ENCODE data around the gene TMSB4X. TPM values are rescaled to one million over a fixed set of nuclear protein-coding genes. Genes with fewer than 3 reads are reported as not detected.
"Not testable (repeated sequence)": the region's sequence is repeated elsewhere in the genome, so short reads cannot be mapped to it uniquely, and the experiment has no call there.

Gene TMSB4X
- polyA plus RNA-seq, 1 donor = 2,768 TPM

DNA sequence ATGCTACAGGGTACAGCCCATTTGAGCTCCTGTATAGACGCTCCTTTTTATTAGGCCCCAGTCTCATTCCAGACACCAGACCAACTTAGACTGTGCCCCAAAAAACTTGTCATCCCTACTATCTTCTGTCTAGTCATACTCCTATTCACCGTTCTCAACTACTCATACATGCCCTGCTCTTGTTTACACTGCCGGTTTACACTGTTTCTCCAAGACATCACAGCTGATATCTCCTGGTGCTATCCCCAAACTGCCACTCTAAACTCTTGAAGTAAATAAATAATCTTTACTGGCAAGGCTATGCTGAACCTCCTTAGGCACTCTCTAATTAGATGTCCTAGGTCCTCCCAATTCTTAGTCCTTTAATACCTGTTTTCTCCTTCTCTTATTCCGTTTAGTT is 30.5 kb upstream of the TMSB4X start:
- not testable (repeated sequence) for H3K36me3 ChIP-seq (ENCODE audit: control insufficient read depth, insufficient read depth, low read length); H3K9me3 ChIP-seq (ENCODE audit: control insufficient read depth, low read depth, low read length); DNase-seq; H3K27ac ChIP-seq (ENCODE audit: low read length); H3K4me3 ChIP-seq (ENCODE audit: low read length); H3K27me3 ChIP-seq (ENCODE audit: control insufficient read depth, insufficient read depth, low read length)
- no CpG with 5 or more reads among the region's 4 CpGs for WGBS (ENCODE audit: insufficient coverage, low lambda C conversion rate)
- H3K4me1 ChIP-seq (ENCODE audit: control insufficient read depth, insufficient read depth, low read length) = peaks cover 10% of the 10 kb centered on the region

- peaks cover 18% of the 10 kb centered on the region for H3K4me1 ChIP-seq (ENCODE audit: control insufficient read depth, insufficient read depth, low read length)
- WGBS (ENCODE audit: insufficient coverage, low lambda C conversion rate) = no CpG with 5 or more reads among the region's 4 CpGs
Observed at GRCh38 chrX:12945494-12945893, 29.4 kb upstream of the TMSB4X start.

DNA sequence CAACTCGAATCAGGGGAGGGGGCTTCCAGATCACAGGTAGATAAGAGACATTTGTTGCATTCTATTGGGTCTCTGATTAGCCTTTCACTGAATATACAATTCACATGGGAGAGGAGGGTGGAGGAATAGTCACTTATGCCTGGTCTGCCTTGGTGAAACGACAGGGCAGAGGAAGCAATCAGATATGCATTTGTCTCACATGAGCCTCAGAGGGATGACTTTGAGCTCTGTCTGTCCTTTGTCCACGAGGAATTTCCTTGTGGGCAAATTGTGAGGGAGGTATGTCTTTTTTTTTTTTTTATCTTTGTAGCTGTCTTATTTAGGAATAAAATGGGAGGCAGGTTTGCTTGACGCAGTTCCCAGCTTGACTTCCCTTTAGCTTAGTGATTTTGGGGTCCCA is 28.5 kb upstream of the TMSB4X start:
- WGBS (ENCODE audit: insufficient coverage, low lambda C conversion rate) = no CpG with 5 or more reads among the region's 4 CpGs
- Histone ChIP-seq H3K27me3 (ENCODE audit: control insufficient read depth, insufficient read depth, low read length) (no peaks in the 10 kb centered on the region), H3K4me3 (ENCODE audit: low read length) (no peak overlapping the region), H3K9me3 (ENCODE audit: control insufficient read depth, low read depth, low read length) (no peaks in the 10 kb centered on the region), H3K36me3 (ENCODE audit: control insufficient read depth, insufficient read depth, low read length) (no peaks in the 10 kb centered on the region), H3K27ac (ENCODE audit: low read length) (no peak overlapping the region), H3K4me1 (ENCODE audit: control insufficient read depth, insufficient read depth, low read length) (peaks cover 20% of the 10 kb centered on the region)
- DNase-seq = no peak

More at GRCh38 chrX:12945494-12945893, 29.4 kb upstream of the TMSB4X start:
- H3K36me3 ChIP-seq (ENCODE audit: control insufficient read depth, insufficient read depth, low read length) = no peaks in the 10 kb centered on the region
- H3K4me3 ChIP-seq (ENCODE audit: low read length) = no peak overlapping the region
- no peak overlapping the region for H3K27ac ChIP-seq (ENCODE audit: low read length)
- no peaks in the 10 kb centered on the region for H3K9me3 ChIP-seq (ENCODE audit: control insufficient read depth, low read depth, low read length)
- H3K27me3 ChIP-seq (ENCODE audit: control insufficient read depth, insufficient read depth, low read length) = no peaks in the 10 kb centered on the region
- DNase-seq = no peak

DNA sequence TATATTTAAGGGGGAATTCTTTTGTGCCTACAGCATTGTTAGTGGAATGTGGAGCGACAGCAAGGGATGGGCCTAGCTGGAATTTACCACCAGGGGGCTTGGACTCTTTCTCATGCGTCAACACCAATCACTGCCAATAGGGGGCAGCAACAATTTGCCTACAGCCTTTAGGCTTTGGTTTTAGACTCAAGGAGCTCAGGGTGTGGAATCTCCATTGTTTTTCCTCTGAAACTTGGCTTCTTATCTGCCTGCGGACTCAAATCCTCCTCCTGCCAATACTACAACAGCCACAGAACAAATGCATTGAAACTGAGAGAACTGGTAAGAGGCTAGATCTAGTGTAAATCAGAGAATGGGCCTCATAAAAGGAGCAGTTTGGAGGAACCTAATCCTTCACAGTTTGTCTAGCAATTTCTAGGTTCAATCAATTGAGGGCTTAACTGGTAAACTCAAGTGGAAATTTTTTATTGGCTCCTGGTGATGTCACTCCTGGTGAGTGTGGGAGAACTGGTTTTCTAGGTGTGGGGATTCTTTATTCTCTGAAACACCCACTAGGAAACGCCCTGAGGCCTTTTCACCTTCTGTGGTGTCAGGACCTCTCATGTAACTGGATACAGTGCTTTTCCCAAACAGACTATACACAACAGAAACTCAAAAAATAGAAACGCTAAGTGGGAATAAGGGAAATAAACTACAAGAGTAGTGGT is 27.9 kb upstream of the TMSB4X start:
- peak; percentile 45 to 68 for DNase-seq
- H3K36me3 ChIP-seq (ENCODE audit: control insufficient read depth, insufficient read depth, low read length) = no peaks in the 10 kb centered on the region
- H3K4me1 ChIP-seq (ENCODE audit: control insufficient read depth, insufficient read depth, low read length) = peaks cover 20% of the 10 kb centered on the region
- 20% methylated on average over 1 of the region's 5 CpGs for WGBS (ENCODE audit: insufficient coverage, low lambda C conversion rate)
- no peaks in the 10 kb centered on the region for H3K9me3 ChIP-seq (ENCODE audit: control insufficient read depth, low read depth, low read length)
- H3K27ac ChIP-seq (ENCODE audit: low read length) = peak overlapping the region; percentile 58
- no peaks in the 10 kb centered on the region for H3K27me3 ChIP-seq (ENCODE audit: control insufficient read depth, insufficient read depth, low read length)
- H3K4me3 ChIP-seq (ENCODE audit: low read length) = no peak overlapping the region

GRCh38 chrX:12947545-12948235 is 27.2 kb upstream of the TMSB4X start:
- H3K36me3 ChIP-seq (ENCODE audit: control insufficient read depth, insufficient read depth, low read length) = no peaks in the 10 kb centered on the region
- no peaks in the 10 kb centered on the region for H3K27me3 ChIP-seq (ENCODE audit: control insufficient read depth, insufficient read depth, low read length)
- peak overlapping the region; percentile 58 for H3K27ac ChIP-seq (ENCODE audit: low read length)
- no peaks in the 10 kb centered on the region for H3K9me3 ChIP-seq (ENCODE audit: control insufficient read depth, low read depth, low read length)
- H3K4me1 ChIP-seq (ENCODE audit: control insufficient read depth, insufficient read depth, low read length) = peaks cover 20% of the 10 kb centered on the region
- H3K4me3 ChIP-seq (ENCODE audit: low read length) = no peak overlapping the region
- no CpG with 5 or more reads among the region's 5 CpGs for WGBS (ENCODE audit: insufficient coverage, low lambda C conversion rate)
- DNase-seq = peak in 1 of 2 donors; percentile 5

- H3K4me3 ChIP-seq (ENCODE audit: low read length) = no peak overlapping the region
- H3K27ac ChIP-seq (ENCODE audit: low read length) = no peak overlapping the region
- H3K36me3 ChIP-seq (ENCODE audit: control insufficient read depth, insufficient read depth, low read length) = no peaks in the 10 kb centered on the region
- no CpG with 5 or more reads among the region's 2 CpGs for WGBS (ENCODE audit: insufficient coverage, low lambda C conversion rate)
- no peaks in the 10 kb centered on the region for H3K27me3 ChIP-seq (ENCODE audit: control insufficient read depth, insufficient read depth, low read length)
- H3K4me1 ChIP-seq (ENCODE audit: control insufficient read depth, insufficient read depth, low read length) = peaks cover 20% of the 10 kb centered on the region
- DNase-seq = peak in 1 of 2 donors; percentile 10
- H3K9me3 ChIP-seq (ENCODE audit: control insufficient read depth, low read depth, low read length) = no peaks in the 10 kb centered on the region
Observed at GRCh38 chrX:12948495-12948894, 26.4 kb upstream of the TMSB4X start.

DNA sequence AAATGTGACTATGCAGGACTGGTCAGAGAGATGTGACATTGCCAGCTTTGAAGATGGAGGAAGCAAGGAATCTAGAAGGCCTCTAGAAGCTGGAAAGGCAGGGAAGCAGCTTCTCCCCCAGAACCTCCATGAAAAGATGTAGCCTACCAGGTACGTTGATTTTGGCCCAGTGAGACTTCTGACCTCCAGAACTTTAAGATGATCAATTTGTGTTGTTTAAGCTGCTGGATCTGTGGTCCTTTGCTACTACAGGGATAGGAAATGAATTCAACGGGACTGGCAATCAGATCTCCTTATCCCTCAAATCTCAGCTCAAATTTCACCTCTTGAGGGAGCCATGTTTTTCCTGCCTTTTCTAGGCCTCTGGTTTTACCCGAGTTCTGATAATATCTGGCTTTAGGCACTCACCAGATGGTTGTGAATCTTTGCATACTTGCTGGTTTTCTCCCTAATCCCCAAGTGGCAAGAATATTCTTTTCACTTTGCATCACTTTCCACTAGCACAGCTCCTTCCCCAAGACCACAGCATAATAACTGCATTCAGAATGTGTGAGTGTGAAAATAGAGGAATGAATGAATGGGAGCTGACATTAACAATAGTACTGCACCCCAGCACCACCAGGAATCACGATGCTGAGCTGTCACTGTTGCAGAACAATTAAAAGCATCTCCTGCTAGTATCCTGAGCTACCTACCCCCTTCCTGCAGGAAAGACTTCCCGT is 25.5 kb upstream of the TMSB4X start:
- DNase-seq = no peak
- no peaks in the 10 kb centered on the region for H3K27me3 ChIP-seq (ENCODE audit: control insufficient read depth, insufficient read depth, low read length)
- WGBS (ENCODE audit: insufficient coverage, low lambda C conversion rate) = no CpG with 5 or more reads among the region's 5 CpGs
- H3K4me1 ChIP-seq (ENCODE audit: control insufficient read depth, insufficient read depth, low read length) = peaks cover 20% of the 10 kb centered on the region
- H3K27ac ChIP-seq (ENCODE audit: low read length) = peak overlapping the region; percentile 62
- H3K4me3 ChIP-seq (ENCODE audit: low read length) = no peak overlapping the region
- H3K36me3 ChIP-seq (ENCODE audit: control insufficient read depth, insufficient read depth, low read length) = no peaks in the 10 kb centered on the region
- H3K9me3 ChIP-seq (ENCODE audit: control insufficient read depth, low read depth, low read length) = no peaks in the 10 kb centered on the region

DNA sequence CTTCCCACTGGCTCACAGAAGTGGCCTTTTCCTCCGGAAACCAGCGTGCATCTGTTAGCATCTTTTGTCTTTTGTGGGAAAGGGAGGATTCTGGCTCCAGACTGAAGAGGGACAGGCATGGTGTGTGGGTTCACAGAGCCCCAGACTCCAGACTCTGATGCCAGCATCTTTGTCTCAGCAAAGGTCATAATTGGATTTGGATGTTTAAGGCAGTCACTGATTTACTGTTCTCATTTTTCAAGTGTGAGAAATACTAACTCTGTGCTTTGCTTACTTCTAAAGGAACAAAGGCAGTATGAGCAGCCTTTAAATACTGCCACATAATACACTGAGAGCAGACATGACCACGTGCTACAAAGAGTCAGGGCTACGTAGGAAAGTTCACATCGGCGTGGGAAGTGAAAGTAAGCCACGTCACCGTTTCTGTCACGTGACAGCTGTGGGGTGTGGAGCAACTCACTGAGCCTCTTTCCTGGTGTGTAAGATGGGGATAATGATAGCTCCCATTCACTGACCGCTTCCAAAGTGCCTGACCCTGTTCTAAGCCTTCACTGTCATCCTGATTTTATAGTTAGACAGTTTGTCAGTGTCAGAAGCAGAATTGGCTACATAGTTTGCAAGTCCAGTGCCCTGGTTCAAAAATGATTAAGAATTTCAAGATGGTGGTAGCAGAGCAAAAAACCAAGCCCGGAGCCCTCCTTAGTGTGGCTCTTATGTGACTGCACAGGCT is 24.8 kb upstream of the TMSB4X start:
- Histone ChIP-seq H3K9me3 (ENCODE audit: control insufficient read depth, low read depth, low read length) (no peaks in the 10 kb centered on the region), H3K36me3 (ENCODE audit: control insufficient read depth, insufficient read depth, low read length) (no peaks in the 10 kb centered on the region), H3K27me3 (ENCODE audit: control insufficient read depth, insufficient read depth, low read length) (no peaks in the 10 kb centered on the region), H3K27ac (ENCODE audit: low read length) (peak overlapping the region; percentile 68), H3K4me1 (ENCODE audit: control insufficient read depth, insufficient read depth, low read length) (peaks cover 20% of the 10 kb centered on the region), H3K4me3 (ENCODE audit: low read length) (no peak overlapping the region)
- peak; percentile 76 to 86 for DNase-seq
- WGBS (ENCODE audit: insufficient coverage, low lambda C conversion rate) = no CpG with 5 or more reads among the region's 11 CpGs

- H3K4me3 ChIP-seq (ENCODE audit: low read length) = no peak overlapping the region
- peaks cover 22% of the 10 kb centered on the region for H3K4me1 ChIP-seq (ENCODE audit: control insufficient read depth, insufficient read depth, low read length)
- no CpG with 5 or more reads among the region's 9 CpGs for WGBS (ENCODE audit: insufficient coverage, low lambda C conversion rate)
- H3K36me3 ChIP-seq (ENCODE audit: control insufficient read depth, insufficient read depth, low read length) = no peaks in the 10 kb centered on the region
- H3K27me3 ChIP-seq (ENCODE audit: control insufficient read depth, insufficient read depth, low read length) = no peaks in the 10 kb centered on the region
- no peaks in the 10 kb centered on the region for H3K9me3 ChIP-seq (ENCODE audit: control insufficient read depth, low read depth, low read length)
- peak in 1 of 2 donors; percentile 37 for DNase-seq
- H3K27ac ChIP-seq (ENCODE audit: low read length) = peak overlapping the region; percentile 68
Observed at GRCh38 chrX:12950851-12951594, 23.9 kb upstream of the TMSB4X start.

All from large intestine (tissue), 3 donors.